GM19438 (cell line): ENCODE data around the gene RPS16.

Source experiments
- ATAC-seq: cut with Tn5 transposase; IDR thresholded peaks from one replicate; pipeline ENCODE4 v1.9.1; 2021; ENCODE audit warnings: low read depth; ENCODE audit not compliant: unreplicated experiment

Gene RPS16

GRCh38 chr19:39423258-39424086 lies 12.3 kb downstream of the RPS16 start:
- ATAC-seq = no peak

GRCh38 chr19:39422020-39422419 lies 13.7 kb downstream of the RPS16 start:
- no peak for ATAC-seq

- no peak for ATAC-seq
Observed at GRCh38 chr19:39420769-39421168, 15.0 kb downstream of the RPS16 start.

GRCh38 chr19:39419003-39419402 lies 16.7 kb downstream of the RPS16 start:
- no peak for ATAC-seq

- ATAC-seq = no peak
Observed at GRCh38 chr19:39417463-39418181, 18.1 kb downstream of the RPS16 start.

GRCh38 chr19:39416152-39417120 lies 19.3 kb downstream of the RPS16 start:
- no peak for ATAC-seq

GRCh38 chr19:39415111-39416046 lies 20.4 kb downstream of the RPS16 start:
- no peak for ATAC-seq

- no peak for ATAC-seq
Observed at GRCh38 chr19:39413911-39414608, 21.7 kb downstream of the RPS16 start.

- ATAC-seq = no peak
Observed at GRCh38 chr19:39413272-39413910, 22.4 kb downstream of the RPS16 start.

- ATAC-seq = no peak
Observed at GRCh38 chr19:39412867-39413271, 22.9 kb downstream of the RPS16 start.

- peak; percentile 53 for ATAC-seq
Observed at GRCh38 chr19:39412100-39412866, 23.5 kb downstream of the RPS16 start, which contains the start of gene PLEKHG2. TSS of gene PLEKHG2 (plus strand) at chr19:39412669. CDS start at chr19:39414087, 1,418 bp downstream.

GRCh38 chr19:39411832-39412099 lies 24.0 kb downstream of the RPS16 start:
- ATAC-seq = peak; percentile 27

- no peak for ATAC-seq
Observed at GRCh38 chr19:39411081-39411831, 24.5 kb downstream of the RPS16 start.

GRCh38 chr19:39410831-39411080 lies 25.0 kb downstream of the RPS16 start:
- no peak for ATAC-seq

- no peak for ATAC-seq
Observed at GRCh38 chr19:39410017-39410830, 25.5 kb downstream of the RPS16 start.

GRCh38 chr19:39409208-39410016 lies 26.3 kb downstream of the RPS16 start:
- no peak for ATAC-seq
